Activated T-cell treated with anti-CD3 and anti-CD28 coated beads, Interleukin-2, amount 50 U/mL, for 48 hours (primary cell): Measurements from ENCODE around the gene KDM4D.
"Not testable (repeated sequence)": the region's sequence is repeated elsewhere in the genome, so short reads cannot be mapped to it uniquely, and the experiment has no call there.

Source experiments
- DNase-seq, 2 experiments: peaks; one replicate each; pipeline ENCODE4 v3.0.0-alpha.2; 2020

KDM4D gene

GRCh38 chr11:94959179-94959578 lies 14.3 kb upstream of the KDM4D start:
- no peak for DNase-seq

DNA sequence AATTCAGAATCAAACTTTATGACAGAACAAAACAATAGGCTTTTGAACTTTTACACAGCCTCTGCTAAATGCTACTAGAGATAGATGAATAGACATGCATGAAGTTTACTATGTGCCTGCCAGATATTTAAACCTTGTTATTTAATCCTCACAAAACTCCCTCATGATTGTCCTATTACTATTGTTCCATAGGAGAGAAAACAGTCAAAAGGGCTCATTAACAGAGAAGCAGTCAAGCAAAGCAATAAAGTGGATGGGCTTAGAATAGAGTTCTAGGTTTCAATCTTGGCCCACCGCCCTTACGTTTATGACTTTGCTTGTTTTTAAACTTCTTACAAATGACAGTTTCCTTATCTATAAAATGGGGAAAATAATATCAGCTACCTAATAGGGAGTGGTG lies 13.0 kb upstream of the KDM4D start:
- no peak for DNase-seq

GRCh38 chr11:94961255-94961654 lies 12.3 kb upstream of the KDM4D start:
- DNase-seq: no peak

DNA sequence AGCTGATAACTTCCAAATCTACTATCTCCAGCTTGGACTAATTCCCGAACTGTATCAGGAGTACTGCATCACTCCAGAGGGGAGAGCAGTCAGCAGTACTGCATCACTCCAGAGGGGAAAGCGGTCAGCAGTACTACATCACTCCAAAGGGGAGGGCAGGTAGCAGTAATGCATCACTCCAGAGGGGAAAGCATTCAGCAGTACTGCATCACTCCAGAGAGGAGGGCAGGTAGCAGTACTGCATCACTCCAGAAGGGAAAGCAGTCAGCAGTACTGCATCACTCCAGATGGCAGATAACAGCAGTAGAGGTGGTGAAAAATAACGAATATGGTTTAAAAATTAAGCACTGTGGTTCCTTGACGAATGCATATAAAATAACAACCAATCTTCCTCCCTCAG lies 8.6 kb upstream of the KDM4D start:
- no peak for DNase-seq

DNA sequence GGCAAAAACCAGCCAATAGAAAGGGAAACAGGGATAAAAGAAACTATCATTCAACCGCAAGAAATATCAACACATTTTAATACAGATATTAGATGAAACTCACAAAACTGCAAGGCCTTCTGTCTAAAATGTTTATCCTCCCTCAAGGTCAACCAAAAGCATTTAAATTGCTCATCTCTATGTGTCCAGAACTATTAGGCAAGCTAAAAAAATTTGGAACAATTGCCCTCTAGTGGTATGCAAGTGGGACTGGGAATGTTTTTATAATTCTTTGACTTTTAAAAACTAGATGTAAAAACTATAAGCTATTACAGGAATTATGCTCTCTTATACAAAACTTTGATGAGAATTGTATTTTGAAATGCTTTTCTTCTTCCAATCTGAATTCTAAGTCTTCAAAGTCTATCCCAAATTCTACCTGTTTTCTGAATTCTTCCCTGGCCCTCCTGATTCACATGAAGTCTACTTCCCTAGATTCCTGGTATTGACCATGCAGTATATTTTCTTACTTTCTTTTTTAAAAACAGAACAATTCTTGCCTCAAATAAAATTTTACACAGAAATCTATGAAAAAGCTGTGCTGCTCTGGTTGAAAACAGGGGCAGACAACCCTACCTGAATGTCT lies 5.1 kb upstream of the KDM4D start:
- no peak for DNase-seq

DNA sequence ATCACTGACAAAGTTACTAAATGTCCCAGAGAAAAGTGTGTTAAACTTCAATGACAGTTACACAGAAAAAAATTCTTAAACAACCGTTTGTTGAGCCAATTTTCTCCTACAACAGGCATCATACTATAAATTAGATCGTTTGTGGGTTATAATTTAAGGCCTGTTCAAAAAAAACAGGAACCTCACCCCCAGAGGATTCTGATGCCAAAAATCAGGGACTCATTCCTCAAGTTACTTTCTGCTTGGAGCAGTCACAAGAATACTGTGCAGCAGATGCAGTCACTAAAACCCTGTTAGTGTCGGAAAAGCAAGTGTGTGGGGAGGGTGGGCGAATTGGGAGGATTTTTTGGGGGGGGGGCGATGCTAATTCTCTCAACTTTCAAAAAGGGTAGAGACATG lies 810 bp upstream of the KDM4D start:
- DNase-seq: no peak

GRCh38 chr11:94974178-94974577 lies 669 bp downstream of the KDM4D start:
- DNase-seq: no peak

- no peak for DNase-seq
Measured at GRCh38 chr11:94975599-94975998, 2.1 kb downstream of the KDM4D start.

GRCh38 chr11:94987378-94987777 lies 13.9 kb downstream of the KDM4D start:
- no peak for DNase-seq

GRCh38 chr11:94988748-94989147 lies 15.2 kb downstream of the KDM4D start:
- DNase-seq: no peak

- no peak for DNase-seq
Measured at GRCh38 chr11:94993400-94993943, 20.0 kb downstream of the KDM4D start.

DNA sequence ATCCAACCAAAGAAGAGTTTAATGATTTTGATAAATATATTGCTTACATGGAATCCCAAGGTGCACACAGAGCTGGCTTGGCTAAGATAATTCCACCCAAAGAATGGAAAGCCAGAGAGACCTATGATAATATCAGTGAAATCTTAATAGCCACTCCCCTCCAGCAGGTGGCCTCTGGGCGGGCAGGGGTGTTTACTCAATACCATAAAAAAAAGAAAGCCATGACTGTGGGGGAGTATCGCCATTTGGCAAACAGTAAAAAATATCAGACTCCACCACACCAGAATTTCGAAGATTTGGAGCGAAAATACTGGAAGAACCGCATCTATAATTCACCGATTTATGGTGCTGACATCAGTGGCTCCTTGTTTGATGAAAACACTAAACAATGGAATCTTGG lies 23.9 kb downstream of the KDM4D start:
- no peak for DNase-seq

GRCh38 chr11:94998285-94998684 lies 24.8 kb downstream of the KDM4D start:
- DNase-seq: no peak

- DNase-seq: no peak
Measured at GRCh38 chr11:95003716-95004115, 30.2 kb downstream of the KDM4D start.

DNA sequence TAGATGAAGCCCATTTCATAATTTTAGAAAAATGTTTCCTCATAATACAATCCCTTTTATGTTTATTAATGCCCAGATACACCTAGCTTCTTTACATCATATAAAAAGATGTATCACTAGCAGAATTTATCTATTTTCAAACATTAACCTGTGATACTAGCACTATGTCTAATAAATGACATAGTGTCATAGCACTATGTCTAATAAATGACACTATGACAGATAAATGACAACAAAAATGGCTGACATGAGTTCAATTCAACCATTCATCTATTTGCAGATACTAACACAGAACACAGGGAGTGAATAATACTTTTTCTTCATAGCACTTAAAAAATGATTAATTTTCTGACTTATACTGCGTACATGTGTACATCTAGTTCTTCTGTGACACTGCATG lies 32.1 kb downstream of the KDM4D start:
- no peak for DNase-seq

DNA sequence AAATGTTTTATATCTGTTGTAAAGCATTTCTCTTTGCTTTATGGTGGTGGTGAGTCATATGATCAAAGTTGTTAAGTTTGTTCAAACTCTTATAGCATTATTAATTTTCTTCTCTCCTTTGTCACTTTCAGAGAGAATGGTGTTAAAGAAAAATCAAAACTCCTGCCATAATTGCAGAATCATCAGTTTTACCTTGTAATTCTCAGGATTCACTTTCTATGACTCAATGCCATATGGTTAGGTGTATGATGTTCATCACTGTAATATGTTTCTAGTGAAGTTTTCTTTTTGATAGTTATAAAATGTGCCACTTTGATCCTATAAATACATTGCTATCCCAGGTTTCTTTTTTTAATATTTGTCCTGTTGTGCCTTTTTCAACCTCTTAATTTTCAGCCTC lies 37.9 kb downstream of the KDM4D start:
- no peak for DNase-seq

- DNase-seq: no peak
Measured at GRCh38 chr11:95014184-95014821, 40.8 kb downstream of the KDM4D start.

DNA sequence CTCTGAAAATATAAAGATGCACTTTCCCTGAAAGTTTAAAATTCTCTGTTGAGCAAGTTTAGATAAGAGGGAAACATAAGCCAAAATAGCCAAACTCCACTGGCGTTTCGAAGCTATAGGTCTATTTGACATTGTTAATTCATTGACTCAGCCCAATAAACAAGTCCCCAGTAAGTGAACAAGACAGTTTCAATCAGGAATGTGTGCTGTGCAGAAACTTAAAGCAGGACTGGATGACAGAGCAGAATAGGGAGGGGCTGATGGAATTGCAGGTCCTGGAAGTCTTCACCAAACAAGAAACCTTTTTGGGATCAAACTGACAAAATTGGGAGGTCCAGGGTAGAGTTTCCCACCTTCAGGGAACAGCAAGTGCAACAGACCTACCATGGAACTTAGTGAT lies 42.6 kb downstream of the KDM4D start:
- no peak for DNase-seq

DNA sequence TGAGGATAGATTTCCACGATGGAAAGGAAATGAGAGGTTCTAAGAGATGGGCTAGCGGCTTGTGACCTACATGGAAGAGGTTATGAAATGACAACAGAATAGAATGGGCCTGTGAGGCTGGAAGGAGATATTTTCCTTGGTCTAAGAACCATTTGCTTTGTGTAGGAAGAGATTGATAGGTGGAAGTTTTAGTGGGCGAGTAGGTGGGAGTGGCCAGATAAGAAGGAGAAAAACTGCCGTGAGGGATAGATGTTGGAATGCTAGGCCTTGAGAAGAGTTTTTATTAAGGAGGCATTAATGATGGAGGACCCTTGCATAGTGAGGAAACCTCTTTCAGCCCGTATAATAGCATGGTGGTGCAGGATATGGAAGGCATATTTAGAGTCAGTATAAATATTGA lies 48.0 kb downstream of the KDM4D start:
- not testable (repeated sequence) for DNase-seq

DNA sequence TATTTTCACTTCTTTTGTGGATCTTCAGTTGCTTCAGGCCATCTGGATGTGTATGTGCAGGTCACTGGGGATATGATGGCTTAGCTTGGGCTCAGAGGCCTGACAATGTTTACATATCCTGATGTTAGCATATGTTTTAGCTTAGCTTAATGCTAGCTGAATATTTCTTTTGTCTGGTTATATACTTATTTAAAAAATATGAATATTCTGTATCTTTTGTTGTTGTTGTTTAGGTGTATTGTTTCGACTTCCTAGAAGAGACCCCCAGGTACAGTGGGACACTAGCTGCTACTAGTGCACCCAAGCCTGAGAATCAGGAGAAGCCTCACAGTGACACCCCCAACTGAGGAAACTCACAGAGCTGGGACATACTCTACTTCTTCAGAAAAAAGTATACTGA lies 51.4 kb downstream of the KDM4D start, which contains the start of gene KDM4E:
Gene KDM4E, plus strand, starts transcription at position 301 of the 400 bp plus-strand sequence. CDS start 300 bp downstream, outside the sequence.
- no peak for DNase-seq

DNA sequence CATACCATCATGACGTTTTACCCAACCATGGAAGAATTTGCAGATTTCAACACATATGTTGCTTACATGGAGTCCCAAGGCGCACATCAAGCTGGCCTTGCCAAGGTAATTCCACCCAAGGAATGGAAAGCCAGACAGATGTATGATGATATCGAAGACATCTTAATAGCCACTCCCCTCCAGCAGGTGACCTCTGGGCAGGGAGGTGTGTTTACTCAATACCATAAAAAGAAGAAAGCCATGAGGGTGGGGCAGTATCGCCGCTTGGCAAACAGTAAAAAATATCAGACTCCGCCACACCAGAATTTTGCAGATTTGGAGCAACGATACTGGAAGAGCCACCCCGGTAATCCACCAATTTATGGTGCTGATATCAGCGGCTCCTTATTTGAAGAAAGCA lies 52.1 kb downstream of the KDM4D start:
- DNase-seq: not testable (repeated sequence)

GRCh38 chr11:95028357-95028756 lies 54.8 kb downstream of the KDM4D start:
- no peak for DNase-seq

DNA sequence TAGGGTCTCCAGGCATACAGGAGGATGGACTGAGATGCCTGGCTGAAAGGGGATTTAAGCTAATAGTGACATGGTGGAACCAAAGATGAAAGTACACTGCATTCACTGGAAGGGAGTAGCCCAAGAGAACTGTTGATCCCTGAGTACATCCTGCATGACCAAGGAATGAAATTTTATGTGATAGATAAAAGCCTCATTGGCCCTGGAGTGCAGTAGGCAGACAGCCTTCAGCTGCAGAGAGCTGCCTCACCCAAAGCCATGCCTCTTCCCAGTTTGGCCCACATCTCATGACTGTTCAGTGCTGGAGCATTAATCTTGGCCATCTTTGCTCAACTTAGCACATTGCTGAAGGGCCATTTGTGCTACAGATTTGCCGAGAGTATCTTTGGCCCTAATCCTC lies 59.5 kb downstream of the KDM4D start:
- no peak for DNase-seq

- DNase-seq: no peak
Measured at GRCh38 chr11:95035316-95035715, 61.8 kb downstream of the KDM4D start.
